Muscle of leg (tissue), 11 donors: ENCODE results near the gene WDR54. TPM values are rescaled to one million over a fixed set of nuclear protein-coding genes. Genes with fewer than 3 reads are reported as not detected.
"Not testable (repeated sequence)": the region's sequence is repeated elsewhere in the genome, so short reads cannot be mapped to it uniquely, and the experiment has no call there.

Experiments used
- DNase-seq: peaks from one replicate; pipeline ENCODE4 v3.0.0; 2013
- H3K27ac ChIP-seq: one replicate; pipeline ENCODE4 v1.5.1; 2013; ENCODE audit warnings: mild to moderate bottlenecking, low read length, control low read depth
- H3K27me3 ChIP-seq: one replicate; pipeline ENCODE4 v1.6.1; 2013; ENCODE audit warnings: low read length; ENCODE audit not compliant: control insufficient read depth, insufficient read depth
- H3K36me3 ChIP-seq: one replicate; pipeline ENCODE4 v1.6.1; 2013; ENCODE audit warnings: low read length; ENCODE audit not compliant: control insufficient read depth, insufficient read depth
- H3K4me1 ChIP-seq: one replicate; pipeline ENCODE4 v1.6.1; 2013; ENCODE audit warnings: low read length; ENCODE audit not compliant: control insufficient read depth, insufficient read depth
- H3K4me3 ChIP-seq: one replicate; pipeline ENCODE4 v1.5.1; 2013; ENCODE audit warnings: low read length, control low read depth
- H3K9me3 ChIP-seq: replicated peaks from 2 replicates; pipeline ENCODE4 v1.6.1; 2013; ENCODE audit warnings: low read depth, low read length; ENCODE audit not compliant: control insufficient read depth
- WGBS: methylation state at CpG from one replicate; pipeline ENCODE4 v1.1.5; 2013; ENCODE audit warnings: missing lambda C conversion rate; ENCODE audit not compliant: insufficient coverage; 5-methylcytosine and 5-hydroxymethylcytosine counted together
- polyA plus RNA-seq, 8 donors: library from polyadenylated mRNA; unstranded; fragments of 120-200 nt; gene quantifications; one replicate each; pipeline versions ENCODE4 v1.2.1 to v1.2.3, GENCODE V29; 2013; ENCODE audit warnings: inconsistent platforms in 1 of 8, low replicate concordance in 1 of 8; ENCODE audit not compliant: insufficient read length in 8 of 8, insufficient read depth in 1 of 8
- total RNA-seq: library from RNA; stranded (reverse); fragments of 120-200 nt; gene quantifications from one replicate; pipeline ENCODE4 v1.2.4, GENCODE V29; 2013

WDR54 gene
- total and polyA plus RNA-seq, 9 donors: 7.5 to 15.8 (median 11.0) TPM

- H3K36me3 ChIP-seq: no peaks in the 10 kb centered on the region
- H3K4me1 ChIP-seq: peaks cover 7% of the 10 kb centered on the region
- DNase-seq: no peak
- WGBS: no CpG with 5 or more reads among the region's 3 CpGs
- H3K27me3 ChIP-seq: peaks cover 2% of the 10 kb centered on the region
- H3K9me3 ChIP-seq: no peaks in the 10 kb centered on the region
- H3K4me3 ChIP-seq: no peak overlapping the region
- no peak overlapping the region for H3K27ac ChIP-seq
These were observed 29.1 kb downstream of the WDR54 start for GRCh38 chr2:74450570-74451190.

- WGBS: under 1% methylated on average over 32 of the region's 40 CpGs
- no peaks in the 10 kb centered on the region for H3K9me3 ChIP-seq
These were observed 33.4 kb downstream of the WDR54 start, which contains the start of gene INO80B for GRCh38 chr2:74454654-74455511. Gene INO80B, plus strand, starts transcription at chr2:74455087. Its CDS starts 30 bp downstream, at chr2:74455117.

GRCh38 chr2:74457129-74457548 is 35.6 kb downstream of the WDR54 start:
- H3K4me1 ChIP-seq: peaks cover 29% of the 10 kb centered on the region
- H3K36me3 ChIP-seq: peaks cover 16% of the 10 kb centered on the region
- H3K9me3 ChIP-seq: no peaks in the 10 kb centered on the region
- peak overlapping the region; percentile 83 for H3K4me3 ChIP-seq
- H3K27ac ChIP-seq: peak overlapping the region; percentile 100
- H3K27me3 ChIP-seq: no peaks in the 10 kb centered on the region
- no peak for DNase-seq
- under 1% methylated on average over 25 of the region's 27 CpGs for WGBS

More at GRCh38 chr2:74454654-74455511, 33.4 kb downstream of the WDR54 start, which contains the start of gene INO80B:
- peak within 1 kb of the TSS; percentile 62 for H3K27ac ChIP-seq
- no peaks in the 10 kb centered on the region for H3K36me3 ChIP-seq
- peaks cover 29% of the 10 kb centered on the region for H3K4me1 ChIP-seq
- peak; percentile 99 for DNase-seq
- H3K4me3 ChIP-seq: peak within 1 kb of the TSS; percentile 84
- no peaks in the 10 kb centered on the region for H3K27me3 ChIP-seq

- no peaks in the 10 kb centered on the region for H3K27me3 ChIP-seq
- H3K36me3 ChIP-seq: peaks cover 21% of the 10 kb centered on the region
- 0% methylated on average over 35 of the region's 46 CpGs for WGBS
- peak overlapping the region; percentile 100 for H3K27ac ChIP-seq
- no peaks in the 10 kb centered on the region for H3K9me3 ChIP-seq
- peak; percentile 82 for DNase-seq
- H3K4me3 ChIP-seq: peak overlapping the region; percentile 83
- H3K4me1 ChIP-seq: peaks cover 29% of the 10 kb centered on the region
These were observed 36.1 kb downstream of the WDR54 start for GRCh38 chr2:74457549-74458131.

- peaks cover 29% of the 10 kb centered on the region for H3K4me1 ChIP-seq
- H3K27ac ChIP-seq: peak within 1 kb of the TSS; percentile 100
- H3K27me3 ChIP-seq: no peaks in the 10 kb centered on the region
- peaks cover 26% of the 10 kb centered on the region for H3K36me3 ChIP-seq
- WGBS: 0% methylated on average over 16 of the region's 38 CpGs
- peak within 1 kb of the TSS; percentile 83 for H3K4me3 ChIP-seq
- no peaks in the 10 kb centered on the region for H3K9me3 ChIP-seq
- DNase-seq: peak; percentile 100
These were observed 36.8 kb downstream of the WDR54 start, which contains the start of gene WBP1 for GRCh38 chr2:74458132-74458937. Gene WBP1, plus strand, starts transcription at chr2:74458438. Its CDS starts 165 bp downstream, at chr2:74458603.

- H3K4me3 ChIP-seq: peak overlapping the region; percentile 65
- no peaks in the 10 kb centered on the region for H3K9me3 ChIP-seq
- no peak for DNase-seq
- peak overlapping the region; percentile 72 for H3K27ac ChIP-seq
- no CpG with 5 or more reads among the region's 10 CpGs for WGBS
- H3K4me1 ChIP-seq: peaks cover 30% of the 10 kb centered on the region
- H3K27me3 ChIP-seq: no peaks in the 10 kb centered on the region
- peaks cover 26% of the 10 kb centered on the region for H3K36me3 ChIP-seq
These were observed 37.4 kb downstream of the WDR54 start for GRCh38 chr2:74458938-74459363.

- not testable (repeated sequence) for H3K4me3 ChIP-seq
- H3K4me1 ChIP-seq: peaks cover 36% of the 10 kb centered on the region
- WGBS: 73% methylated on average over 13 of the region's 13 CpGs
These were observed 38.1 kb downstream of the WDR54 start for GRCh38 chr2:74459503-74460118.

GRCh38 chr2:74460187-74460586 is 38.7 kb downstream of the WDR54 start:
- H3K27ac ChIP-seq: not testable (repeated sequence)

More at GRCh38 chr2:74459503-74460118, 38.1 kb downstream of the WDR54 start:
- H3K9me3 ChIP-seq, DNase-seq, H3K27me3 ChIP-seq, H3K27ac ChIP-seq: not testable (repeated sequence)
- H3K36me3 ChIP-seq: peaks cover 26% of the 10 kb centered on the region

More at GRCh38 chr2:74460187-74460586, 38.7 kb downstream of the WDR54 start:
- not testable (repeated sequence) for H3K9me3 ChIP-seq, DNase-seq, H3K27me3 ChIP-seq, H3K4me3 ChIP-seq
- WGBS: 92% methylated on average over 2 of the region's 10 CpGs
- peaks cover 35% of the 10 kb centered on the region for H3K4me1 ChIP-seq
- peaks cover 26% of the 10 kb centered on the region for H3K36me3 ChIP-seq
